ENCODE results near the gene PTCHD1.

PTCHD1 gene

DNA sequence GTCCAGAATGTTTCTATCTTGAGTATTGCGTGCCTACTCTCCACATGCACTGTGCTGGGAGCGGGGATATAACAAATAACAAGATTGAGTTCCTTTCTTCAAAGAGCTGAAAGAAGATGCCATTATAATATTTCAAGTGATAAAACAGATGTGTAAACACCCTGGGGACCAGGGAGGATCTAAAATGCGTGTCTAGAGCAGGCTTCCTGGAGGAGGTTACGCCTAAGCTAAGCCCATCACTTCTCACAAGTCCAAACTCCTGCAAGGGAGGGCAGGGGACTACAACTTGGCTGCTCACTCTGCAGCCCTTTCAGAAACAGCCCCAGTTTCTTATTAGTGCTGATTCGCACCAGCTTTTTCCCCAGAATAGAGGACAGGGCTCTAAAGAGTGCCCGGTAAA, 21.5 kb downstream of the PTCHD1 start:
- no peak for DNase-seq (ENCODE audit: low read depth in 2 of 2)

- DNase-seq (ENCODE audit: low read depth in 2 of 2) = no peak
These were observed 29.8 kb downstream of the PTCHD1 start for GRCh38 chrX:23364416-23364815.

DNA sequence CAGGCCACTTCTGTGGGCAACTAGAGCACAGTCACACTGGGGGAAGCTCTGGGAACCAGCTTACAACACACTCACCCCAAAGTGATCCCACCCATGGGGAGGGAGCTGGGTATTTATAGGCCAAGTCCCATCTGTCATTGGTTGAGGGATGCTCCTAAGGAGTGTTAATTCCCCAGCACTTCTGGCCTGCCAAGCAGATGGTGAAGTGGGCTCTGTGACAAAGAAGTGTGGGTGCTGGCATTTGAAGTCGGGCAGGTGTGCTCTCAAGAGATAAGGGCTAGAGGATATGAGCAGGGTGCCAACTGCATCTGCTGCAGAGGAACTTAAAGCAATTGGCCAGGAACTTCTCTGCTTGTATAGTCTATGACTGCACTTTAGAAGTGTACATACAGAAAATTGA, 30.9 kb downstream of the PTCHD1 start:
- no peak for DNase-seq (ENCODE audit: low read depth in 2 of 2)

GRCh38 chrX:23366914-23367313, 32.3 kb downstream of the PTCHD1 start:
- DNase-seq (ENCODE audit: low read depth in 2 of 2) = no peak

- DNase-seq (ENCODE audit: low read depth in 2 of 2) = no peak
These were observed 34.4 kb downstream of the PTCHD1 start for GRCh38 chrX:23369027-23369426.

DNA sequence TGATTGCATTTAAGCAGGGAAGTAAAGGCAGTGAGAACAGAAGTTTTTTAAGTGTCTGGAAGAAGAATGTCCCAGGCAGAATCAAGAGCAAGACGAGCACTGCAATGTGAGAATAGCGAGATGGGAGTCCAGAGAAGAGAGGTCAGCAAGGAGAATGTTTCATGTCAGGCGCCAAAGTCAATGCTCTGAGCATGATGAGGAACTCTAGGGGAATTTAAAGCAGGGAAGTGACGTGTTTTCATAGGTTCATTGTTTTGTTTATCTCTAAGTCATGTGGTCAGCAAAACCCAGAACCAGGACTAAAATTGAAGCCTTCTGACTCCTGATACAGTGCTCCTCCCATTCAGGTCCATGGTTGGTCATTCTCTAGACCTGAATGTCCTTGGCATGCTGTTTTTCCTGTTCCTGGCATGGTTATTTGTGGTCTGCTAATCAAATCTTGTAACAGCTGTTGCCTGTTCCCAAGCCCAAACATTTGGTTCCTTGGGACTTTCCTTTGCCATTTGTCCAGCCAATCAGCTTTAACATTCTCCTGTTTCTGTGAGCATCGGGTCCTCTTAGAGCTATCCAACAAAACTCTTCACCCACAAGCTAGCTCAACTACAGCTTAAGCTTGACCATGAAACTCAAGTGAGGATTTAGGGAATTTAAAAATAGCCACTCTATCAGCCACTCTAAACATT, 37.7 kb downstream of the PTCHD1 start:
- DNase-seq (ENCODE audit: low read depth in 2 of 2) = no peak

DNA sequence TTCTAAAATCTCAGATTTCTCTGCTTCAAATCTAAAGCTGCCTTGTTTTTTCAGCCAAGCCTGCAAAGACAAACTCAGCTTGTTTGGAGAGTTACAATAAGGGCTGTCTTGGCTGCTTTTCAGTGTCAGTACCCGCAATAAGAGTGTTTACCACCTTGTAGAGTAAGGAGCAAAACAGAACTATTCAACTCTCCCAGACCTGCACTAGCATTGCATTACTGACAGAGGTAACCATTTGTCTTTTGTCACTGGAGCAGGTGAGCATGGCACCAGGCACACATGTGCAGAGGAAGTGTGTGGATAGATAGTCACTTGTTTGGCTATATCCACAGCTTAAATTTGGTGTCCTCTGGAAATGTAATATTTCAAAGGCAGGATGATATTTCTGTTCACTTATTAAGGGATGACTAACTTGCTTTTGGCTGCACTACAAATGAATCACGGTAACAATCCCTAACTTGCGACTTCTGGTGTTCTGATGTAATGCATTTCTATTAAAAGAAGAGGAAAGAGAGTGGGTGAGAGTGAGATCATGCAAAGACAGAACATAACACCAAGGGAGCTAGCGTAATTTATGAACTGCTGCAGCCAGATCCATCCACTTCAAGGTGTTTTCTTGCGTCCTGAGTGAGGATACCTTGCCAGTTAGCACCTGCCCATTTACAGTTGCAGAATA, 38.6 kb downstream of the PTCHD1 start:
- DNase-seq (ENCODE audit: low read depth in 2 of 2) = no peak

GRCh38 chrX:23374291-23374690, 39.6 kb downstream of the PTCHD1 start:
- DNase-seq (ENCODE audit: low read depth in 2 of 2) = no peak

GRCh38 chrX:23376581-23376980, 41.9 kb downstream of the PTCHD1 start:
- no peak for DNase-seq (ENCODE audit: low read depth in 2 of 2)

GRCh38 chrX:23380581-23380980, 45.9 kb downstream of the PTCHD1 start:
- no peak for DNase-seq (ENCODE audit: low read depth in 2 of 2)

DNA sequence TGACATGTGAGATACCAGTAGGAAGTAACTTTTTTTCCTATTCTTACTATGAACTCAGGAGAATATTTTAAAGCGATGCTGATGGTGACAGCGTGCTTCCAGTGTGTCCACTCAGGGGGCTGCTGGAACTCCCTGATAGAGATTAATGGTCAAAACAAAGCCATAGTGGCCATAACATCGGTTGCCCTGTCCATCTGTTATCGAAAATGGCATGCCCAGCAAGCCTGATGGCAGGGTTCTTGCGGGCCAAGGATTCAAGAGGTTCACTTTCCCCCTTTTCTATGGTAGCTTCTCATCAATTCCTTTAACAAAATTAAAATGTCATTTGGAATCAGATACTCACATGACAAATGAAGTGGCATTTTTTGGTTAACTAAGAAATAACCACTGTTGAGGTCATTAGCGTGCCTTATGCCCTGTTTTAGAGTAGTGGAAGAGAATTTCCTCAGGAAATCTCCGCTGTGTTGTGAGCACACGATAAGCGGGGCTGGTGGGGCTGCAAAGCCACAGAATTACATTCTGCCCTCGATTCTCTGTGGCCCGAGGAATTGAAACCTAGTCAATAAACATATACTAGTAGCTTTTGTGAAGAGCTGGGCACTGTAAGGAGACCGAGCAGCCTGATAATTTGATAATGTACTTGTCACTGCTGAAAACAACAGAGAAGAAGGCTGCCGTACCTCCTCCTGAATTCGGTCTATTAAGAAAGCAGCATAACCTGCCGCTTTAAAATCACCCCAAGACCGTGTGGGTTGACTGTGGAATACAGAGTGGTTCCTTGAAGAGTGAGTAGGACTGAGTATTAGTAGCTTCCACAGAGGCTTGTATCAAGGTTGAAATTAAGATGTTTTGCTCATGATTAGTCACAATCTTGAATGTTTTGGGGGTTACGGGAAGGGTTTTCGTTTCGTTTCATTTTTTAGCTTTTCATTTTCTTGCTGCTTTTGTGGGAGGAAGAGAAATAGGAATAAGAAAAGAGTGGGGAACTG, 46.7 kb downstream of the PTCHD1 start:
- DNase-seq (ENCODE audit: low read depth in 2 of 2) = no peak

GRCh38 chrX:23382572-23382971, 47.9 kb downstream of the PTCHD1 start:
- no peak for DNase-seq (ENCODE audit: low read depth in 2 of 2)

DNA sequence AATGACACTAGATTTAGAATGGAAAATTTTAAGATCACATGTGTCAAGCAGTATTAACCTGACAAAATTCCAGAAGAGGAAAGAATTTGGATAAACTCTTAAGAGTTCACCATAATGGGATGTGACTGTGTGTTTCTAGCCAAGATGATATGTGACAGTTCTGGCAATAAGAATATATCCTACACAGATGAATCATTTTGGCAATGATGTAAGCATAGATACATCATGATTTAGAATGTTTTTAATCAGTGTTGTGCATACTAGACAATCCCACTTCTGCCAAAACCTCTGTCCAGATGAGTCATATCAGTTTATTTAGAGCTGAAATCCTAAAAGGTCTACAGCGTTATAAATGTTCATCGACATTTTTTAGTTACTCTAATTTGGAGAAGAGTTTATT, 48.8 kb downstream of the PTCHD1 start:
- no peak for DNase-seq (ENCODE audit: low read depth in 2 of 2)

DNA sequence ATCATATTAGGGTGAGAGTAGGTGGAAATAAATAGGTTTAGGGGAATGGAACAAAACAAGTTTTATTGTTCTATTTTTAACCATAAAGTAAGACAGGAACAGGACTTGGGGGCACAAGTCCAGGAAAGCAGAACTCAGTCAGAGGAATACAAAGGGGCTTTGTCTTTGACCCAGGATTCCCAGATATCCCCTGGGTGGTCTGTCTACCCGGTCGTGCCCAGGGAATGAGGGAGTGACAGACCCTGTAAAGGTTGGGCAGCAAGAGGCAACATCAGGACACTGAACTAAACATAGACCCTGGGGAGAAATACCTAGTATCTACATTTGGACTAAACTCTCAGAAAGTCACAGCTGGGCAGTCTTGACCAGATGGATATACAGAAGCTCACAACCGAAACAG, 50.6 kb downstream of the PTCHD1 start:
- DNase-seq (ENCODE audit: low read depth in 2 of 2) = no peak

GRCh38 chrX:23386260-23386659, 51.6 kb downstream of the PTCHD1 start:
- DNase-seq (ENCODE audit: low read depth in 2 of 2) = no peak

DNA sequence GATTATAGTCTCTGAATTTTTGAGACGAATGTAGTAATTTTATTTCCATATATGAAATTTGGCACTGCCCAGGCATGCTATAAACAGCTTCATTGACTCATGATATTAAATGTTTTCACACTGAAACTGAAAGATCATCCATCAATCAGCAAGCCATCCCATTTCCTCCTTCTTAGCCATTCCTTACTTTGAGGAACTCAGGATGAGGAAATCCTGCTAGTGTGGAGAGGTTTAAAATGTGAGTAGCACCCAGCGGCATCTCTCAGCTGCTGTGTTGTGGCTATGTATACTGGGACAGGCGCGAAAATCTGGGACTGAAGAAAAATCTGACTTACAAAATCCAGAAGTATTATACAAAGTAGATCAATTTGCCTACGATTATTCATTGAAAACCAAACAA, 52.1 kb downstream of the PTCHD1 start:
- DNase-seq (ENCODE audit: low read depth in 2 of 2) = no peak

GRCh38 chrX:23387550-23388184, 53.0 kb downstream of the PTCHD1 start:
- DNase-seq (ENCODE audit: low read depth in 2 of 2) = no peak

- DNase-seq (ENCODE audit: low read depth in 2 of 2) = no peak
These were observed 54.6 kb downstream of the PTCHD1 start for GRCh38 chrX:23389196-23389792.

DNA sequence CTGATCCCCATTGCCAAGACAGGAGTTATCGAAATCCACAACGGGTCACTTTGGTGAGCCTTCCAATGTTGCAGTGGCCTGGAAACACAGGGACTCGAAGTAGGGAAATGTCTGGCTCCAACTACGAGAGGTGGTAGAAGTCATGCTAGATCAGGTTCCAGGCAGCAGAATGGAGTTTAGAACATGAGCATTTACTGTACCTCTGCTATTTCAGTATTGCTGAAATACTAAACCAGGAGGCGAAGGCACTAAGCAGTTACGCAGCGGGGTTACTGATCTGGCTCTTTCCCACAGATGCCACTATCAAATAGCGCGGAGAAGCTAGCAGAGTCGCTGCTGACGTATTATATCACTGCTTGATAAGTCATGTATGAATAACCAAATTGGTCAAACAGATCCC, 56.3 kb downstream of the PTCHD1 start:
- DNase-seq (ENCODE audit: low read depth in 2 of 2) = no peak

- no peak for DNase-seq (ENCODE audit: low read depth in 2 of 2)
These were observed 57.5 kb downstream of the PTCHD1 start for GRCh38 chrX:23392195-23392594.

DNA sequence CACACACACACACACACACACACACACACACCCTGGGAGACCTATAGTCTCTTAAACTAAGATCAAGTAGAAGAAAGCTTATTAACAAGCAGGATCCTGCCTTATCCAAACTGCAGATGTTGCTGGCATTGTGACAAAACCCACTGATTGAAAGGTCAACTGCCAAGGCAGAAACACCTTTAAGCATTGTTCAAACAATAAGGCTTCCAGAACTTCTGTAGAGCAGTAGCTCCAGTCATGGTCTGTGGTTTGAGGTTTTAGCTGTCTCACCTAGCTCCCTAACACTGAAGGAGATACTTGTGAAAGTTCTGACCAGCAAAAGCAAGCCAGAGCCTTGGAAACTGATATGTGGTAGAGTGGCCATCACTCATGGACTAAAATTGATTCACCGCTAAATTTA, 59.8 kb downstream of the PTCHD1 start:
- DNase-seq (ENCODE audit: low read depth in 2 of 2) = no peak

- no peak for DNase-seq (ENCODE audit: low read depth in 2 of 2)
These were observed 61.6 kb downstream of the PTCHD1 start for GRCh38 chrX:23396263-23396662.

All from stimulated activated CD4-positive, alpha-beta T cell treated with anti-CD3 and anti-CD28 coated beads, Interleukin-15, amount 100 ng/mL, for 48 hours (primary cell).